GM19372 (cell line): ENCODE measurements around the gene KIF6.
"Not testable (repeated sequence)": the region's sequence is repeated elsewhere in the genome, so short reads cannot be mapped to it uniquely, and the experiment has no call there.

Experiments used
- ATAC-seq: cut with Tn5 transposase; IDR thresholded peaks from one replicate; pipeline ENCODE4 v1.9.1; 2021; ENCODE audit warnings: mild to moderate bottlenecking, low read depth, moderate library complexity; ENCODE audit not compliant: unreplicated experiment

The KIF6 gene

DNA sequence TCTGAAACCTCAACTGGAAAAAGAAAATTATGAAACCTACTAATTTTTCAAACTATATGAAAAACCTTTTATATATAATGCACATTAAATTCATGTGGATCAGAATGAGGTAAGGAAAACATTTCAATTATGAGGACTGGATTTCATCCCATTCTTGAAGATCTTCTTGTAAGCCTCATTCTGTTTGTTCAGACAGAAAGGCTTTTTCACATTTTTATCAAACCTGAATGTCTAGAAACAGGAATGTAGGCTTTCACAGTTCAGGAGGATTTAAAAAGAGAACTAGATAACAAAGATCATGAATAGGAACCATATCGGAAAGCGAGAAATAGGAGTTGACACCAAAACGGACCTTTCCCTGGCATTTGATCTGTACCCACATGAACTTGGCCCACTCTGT lies 210.2 kb downstream of the KIF6 start:
- no peak for ATAC-seq

DNA sequence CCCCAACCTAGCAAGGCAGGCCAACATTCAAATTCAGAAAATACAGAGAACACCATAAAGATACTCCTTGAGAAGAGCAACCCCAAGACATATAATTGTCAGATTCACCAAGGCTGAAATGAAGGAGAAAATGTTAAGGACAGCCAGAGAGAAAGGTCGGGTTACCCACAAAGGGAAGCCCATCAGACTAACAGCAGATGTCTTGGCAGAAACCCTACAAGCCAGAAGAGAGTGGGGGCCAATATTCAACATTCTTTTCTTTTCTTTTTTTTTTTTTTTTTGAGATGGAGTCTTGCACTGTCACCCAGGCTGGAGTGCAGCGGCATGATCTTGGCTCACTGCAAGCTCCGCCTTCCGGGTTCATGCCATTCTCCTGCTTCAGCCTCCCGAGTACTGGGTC lies 215.4 kb downstream of the KIF6 start:
- ATAC-seq = not testable (repeated sequence)

DNA sequence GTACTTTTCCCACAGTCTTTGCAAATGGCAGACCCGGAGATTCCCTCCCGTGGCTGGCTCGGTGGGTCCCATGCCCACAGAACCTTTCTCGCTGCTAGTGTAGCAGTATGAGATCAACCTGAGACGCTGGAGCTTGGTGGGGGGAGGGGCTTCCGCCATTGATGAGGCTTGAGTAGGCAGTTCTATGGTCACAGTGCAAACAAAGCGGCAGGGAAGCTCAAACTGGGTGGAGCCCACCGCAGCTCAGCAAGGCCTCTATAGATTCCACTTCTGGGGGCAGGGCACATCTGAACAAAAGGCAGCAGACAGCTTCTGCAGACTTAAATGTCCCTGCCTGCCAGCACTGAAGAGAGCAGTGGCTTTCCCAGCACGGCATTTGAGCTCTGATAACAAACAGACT lies 216.7 kb downstream of the KIF6 start:
- ATAC-seq = no peak

DNA sequence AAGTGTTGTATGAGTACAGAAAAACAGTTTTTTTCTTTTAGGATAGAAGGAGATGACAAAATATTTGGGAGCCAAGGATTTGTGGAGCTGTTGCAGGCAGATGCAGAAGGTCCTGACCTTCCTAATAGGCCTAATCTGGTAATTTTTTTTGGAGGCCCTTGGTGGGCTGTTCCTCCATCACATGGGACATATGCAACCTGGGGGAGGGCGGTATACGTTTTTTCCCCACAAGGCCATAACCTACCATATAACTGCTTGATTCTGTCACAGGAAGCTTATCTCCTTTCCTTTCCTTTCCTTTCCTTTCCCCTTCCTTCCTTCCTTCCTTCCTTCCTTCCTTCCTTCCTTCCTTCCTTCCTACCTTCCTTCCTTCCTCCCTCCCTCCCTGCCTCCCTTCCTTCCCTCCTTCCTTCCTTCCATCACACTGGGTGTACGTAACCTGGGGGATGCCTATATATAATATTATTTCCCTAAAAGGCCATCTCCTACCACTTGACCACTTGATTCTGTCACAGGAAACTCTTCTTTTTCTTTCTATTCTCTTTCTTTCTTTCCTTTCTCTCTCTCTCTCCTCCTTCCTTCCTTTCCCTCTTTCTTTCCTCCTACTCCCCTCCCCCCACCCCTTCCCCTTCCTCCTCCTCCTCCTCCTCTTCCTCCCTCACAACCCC lies 217.7 kb downstream of the KIF6 start:
- ATAC-seq = no peak

DNA sequence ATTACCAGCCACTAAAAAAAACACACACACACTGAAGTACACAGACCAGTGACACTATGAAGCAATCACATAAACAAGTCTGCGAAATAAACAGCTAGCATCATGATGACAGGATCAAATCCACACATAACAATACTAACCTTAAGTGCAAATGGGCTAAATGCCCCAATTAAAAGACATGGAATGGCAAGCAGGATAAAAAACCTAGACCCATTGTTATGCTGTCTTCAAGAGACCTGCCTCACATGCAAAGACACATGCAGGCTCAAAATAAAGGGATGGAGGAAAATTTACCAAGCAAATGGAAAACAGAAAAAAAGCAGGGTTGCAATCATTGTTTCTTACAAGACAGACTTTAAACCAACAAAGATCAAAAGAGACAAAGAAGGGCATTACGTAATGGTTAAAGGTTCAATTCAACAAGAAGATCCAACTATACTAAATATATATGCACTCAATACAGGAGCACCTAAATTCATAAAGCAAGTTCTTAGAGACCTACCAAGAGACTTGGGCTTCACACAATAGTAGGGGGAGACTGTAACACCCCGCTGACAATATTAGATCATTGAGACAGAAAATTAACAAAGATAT lies 222.7 kb downstream of the KIF6 start:
- ATAC-seq = not testable (repeated sequence)

DNA sequence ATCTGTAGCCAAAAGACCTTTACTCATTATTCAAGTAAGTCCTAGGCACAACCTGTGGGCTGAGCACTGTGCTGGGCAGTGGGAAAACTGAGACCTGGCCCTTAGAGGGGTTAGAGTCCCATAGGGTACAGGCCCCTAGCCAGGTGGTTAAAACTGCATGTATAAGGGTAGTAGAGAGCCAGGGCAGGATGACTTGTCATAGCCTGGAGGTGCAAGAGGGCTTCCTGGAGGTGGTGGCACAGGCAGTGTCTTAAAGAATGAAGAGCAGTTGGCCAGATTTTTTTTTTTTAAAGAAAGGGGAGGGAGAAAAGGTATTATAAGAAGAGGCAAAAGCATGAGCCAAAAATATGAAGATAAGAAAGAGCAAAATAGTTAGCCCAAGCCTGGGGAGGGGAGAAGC lies 226.2 kb downstream of the KIF6 start:
- no peak for ATAC-seq

DNA sequence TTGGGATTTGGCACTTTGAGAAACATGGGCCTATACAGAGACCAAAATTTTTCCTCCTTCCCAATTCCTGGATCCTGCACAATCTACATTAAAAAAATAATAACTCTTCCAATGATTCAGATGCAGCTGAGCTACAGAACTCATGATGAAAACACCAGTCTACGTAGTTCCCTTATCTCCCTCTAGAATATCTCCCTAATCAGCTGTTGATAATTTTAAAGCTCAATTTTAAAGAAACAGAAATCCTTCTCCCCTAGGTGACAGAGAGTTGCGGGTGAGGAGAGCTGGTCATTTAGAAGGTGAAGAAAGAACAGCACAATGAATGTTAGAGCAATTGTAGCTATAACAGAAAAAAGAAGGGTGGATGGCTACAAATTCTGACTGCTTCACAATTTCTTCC lies 227.1 kb downstream of the KIF6 start:
- no peak for ATAC-seq

DNA sequence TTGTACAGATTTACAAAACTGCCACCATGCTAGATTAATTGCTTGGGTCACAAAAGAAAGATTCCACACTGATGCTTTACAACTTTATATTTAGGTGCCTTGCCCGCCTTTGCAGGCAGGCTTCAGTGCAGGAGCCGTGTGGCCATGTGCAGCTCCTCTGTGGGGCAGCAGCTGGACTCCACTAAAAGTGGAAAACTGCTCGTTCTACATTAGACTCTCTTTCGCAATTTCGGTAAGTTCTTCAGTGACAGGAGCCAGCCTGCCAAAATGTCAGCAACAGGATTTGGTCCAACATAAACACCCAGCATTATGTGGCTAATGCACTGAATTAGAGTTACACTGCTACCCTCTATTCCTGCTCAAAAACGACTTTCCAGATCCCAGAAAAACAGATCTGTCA lies 228.3 kb downstream of the KIF6 start:
- no peak for ATAC-seq

DNA sequence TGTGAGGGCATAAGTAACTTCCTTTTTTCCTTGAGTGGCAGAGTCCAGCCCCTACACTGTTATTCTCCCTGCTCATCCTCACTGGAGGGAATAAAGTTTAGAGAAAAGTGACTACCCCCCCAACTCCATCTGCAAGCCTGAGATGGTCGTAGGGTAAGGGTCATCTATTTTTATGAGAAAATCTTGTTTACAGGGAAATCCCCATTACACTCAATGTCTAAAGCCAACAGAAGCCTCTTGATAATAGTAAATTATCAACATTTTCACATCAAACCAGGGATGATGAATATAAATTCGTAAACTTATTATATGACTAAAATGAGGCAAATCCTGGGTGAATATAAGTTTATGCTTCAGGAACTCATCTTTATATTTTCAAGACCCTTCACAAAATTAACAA lies 228.8 kb downstream of the KIF6 start:
- ATAC-seq = no peak

DNA sequence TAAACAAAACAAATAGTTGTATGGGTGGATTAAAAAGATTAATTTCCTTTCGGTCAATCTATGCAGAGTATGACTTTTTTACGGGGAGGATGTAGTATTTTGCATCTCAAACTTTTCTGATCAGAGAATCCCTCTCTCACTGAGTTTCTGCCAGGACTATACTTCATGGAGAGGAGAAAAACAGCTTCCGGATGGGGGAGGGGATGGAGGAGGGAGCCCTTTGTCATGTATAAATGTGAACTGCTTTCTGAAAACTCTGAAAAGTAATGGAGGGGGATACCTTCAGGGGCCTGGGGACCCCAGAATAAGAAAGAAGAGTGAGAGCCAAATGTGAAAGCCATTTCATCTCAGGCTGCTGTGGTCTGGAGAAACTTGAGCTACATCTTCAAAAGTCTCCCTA lies 229.6 kb downstream of the KIF6 start:
- ATAC-seq = no peak

DNA sequence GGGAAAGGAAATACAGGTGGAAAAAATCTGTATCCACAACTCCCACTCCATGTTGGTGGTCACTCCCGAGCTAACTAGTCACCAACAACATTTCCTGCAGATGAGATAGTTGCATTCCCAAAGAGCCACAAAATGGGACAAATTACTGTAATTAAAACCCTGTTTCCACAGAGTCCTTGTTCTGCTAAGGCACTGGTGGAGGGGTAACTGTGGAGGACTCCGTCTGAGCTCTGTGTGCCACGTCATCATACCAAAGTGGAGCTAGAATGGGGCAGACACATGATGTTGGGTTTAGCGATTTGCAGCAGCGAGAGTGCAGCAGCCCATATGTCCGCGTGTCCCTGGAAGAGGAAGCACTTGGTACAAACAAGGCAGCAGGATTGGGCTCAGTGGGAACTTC lies 230.2 kb downstream of the KIF6 start:
- no peak for ATAC-seq

DNA sequence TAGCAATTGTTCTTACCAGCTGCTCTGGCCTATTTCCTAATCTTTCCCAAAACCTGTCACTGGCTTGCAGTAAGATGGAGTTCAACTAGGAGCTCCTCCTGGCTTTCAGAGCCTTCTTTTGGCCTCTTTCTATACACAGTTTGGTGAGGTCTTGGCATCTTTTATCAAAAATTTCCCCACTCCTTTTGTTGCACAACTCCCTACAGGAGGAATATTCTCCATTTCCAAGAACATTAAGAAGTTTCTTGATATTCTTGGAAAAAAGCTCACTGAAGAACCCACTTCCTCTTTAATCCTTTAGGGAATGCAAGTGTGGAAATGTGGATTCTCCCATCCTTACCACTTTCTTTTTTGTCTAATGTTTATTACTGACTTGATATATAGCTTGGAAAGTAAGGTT lies 231.4 kb downstream of the KIF6 start:
- no peak for ATAC-seq

DNA sequence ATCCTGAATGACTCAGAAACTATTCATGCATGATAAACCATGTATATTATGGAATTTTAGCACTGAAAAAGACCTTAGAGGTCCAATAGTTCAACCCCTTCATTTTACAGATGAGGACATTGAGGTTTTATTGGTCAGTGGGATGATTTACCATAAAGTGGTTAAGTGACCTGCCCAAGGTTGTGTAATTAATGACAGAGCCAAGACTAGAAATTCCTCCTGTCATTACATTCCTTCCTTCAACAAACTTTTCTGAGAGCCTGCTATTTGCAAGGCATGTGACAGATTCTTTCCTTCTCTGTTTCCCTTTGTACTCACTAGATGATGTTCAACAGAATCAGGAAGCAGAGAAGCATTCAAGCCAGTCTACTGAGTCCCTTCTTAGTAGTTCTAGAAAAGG lies 232.0 kb downstream of the KIF6 start:
- ATAC-seq = no peak

DNA sequence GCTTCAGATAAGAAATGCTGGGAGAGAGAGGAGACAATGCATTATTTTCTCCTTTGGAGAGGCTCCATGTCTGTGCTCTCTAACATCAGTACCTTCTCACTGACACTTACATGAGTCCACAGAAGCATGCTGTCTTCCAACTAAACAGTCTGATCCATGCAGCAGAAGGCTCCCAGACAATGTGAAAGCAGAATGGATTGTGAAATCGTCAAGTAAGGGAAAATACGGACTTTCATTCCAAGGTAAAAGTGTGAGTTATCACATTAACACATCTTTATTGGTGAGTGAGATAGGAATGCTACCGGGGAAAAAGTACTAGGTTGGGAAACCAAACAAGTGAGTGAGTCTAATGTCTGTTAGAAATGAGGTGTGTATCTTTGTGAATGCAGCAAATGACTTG lies 235.1 kb downstream of the KIF6 start:
- ATAC-seq = no peak

DNA sequence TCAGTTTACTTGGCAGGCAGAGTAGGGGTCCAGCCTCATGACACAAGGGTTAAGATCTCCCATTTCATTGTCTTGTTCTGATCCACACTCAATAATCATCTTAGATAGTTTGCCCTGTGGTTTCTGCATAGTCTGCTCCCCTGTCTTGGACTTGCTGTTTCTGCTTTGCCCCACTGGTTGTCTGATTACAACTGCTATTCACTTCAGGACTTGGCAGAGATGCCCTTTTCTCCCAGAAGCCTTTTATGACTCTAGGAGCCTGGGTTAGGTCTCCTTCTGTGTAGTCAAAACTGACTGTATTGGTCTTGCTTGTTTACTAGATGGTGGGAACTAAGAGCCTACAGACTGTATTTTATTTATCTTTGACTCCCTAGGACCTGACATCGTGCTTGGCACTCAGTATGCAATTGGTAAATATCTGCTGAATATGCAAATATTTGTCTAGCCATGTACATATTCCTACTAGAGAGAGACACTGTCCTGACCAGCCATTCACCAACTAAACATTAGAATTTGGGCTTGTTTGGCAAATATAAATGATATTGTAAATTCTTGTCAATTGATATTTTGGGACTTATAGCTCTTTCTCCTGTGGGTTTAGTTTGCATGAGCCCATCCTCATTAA lies 236.8 kb downstream of the KIF6 start:
- ATAC-seq = no peak

DNA sequence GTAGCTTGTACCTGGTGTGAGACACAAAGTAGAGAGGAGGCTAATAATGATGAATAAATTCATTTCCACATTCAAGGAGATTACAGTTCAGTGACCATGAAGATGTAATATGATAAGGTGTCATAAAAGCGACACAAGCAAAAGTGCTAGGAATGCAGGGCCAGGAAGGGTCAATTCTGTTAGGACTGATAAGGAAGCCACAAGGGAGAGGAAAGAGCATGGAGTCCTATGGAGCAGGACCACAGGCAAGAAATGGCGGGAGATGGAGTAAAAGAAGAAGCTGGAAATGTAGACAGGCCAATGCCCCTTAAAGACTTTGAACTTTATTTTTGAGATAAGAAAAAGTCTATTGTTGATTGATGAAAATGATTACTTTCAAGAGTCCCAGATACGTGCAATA lies 240.9 kb downstream of the KIF6 start:
- ATAC-seq = no peak

DNA sequence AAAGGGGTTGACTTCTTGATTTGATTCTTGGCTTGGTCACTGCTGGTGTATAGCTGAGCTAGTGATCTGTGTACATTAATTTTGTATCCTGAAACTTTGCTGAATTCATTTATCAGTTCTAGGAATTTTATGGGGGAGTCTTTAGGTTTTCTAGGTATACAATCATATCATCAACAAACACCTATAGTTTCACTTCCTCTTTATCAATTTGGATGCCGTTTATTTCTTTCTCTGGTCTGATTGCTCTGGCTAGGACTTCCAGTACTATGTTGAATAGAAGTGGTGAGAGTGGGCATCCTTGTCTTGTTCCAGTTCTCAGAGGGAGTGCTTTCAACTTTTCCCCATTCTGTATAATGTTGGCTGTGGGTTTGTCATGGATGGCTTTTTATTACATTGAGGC lies 245.4 kb downstream of the KIF6 start:
- not testable (repeated sequence) for ATAC-seq

DNA sequence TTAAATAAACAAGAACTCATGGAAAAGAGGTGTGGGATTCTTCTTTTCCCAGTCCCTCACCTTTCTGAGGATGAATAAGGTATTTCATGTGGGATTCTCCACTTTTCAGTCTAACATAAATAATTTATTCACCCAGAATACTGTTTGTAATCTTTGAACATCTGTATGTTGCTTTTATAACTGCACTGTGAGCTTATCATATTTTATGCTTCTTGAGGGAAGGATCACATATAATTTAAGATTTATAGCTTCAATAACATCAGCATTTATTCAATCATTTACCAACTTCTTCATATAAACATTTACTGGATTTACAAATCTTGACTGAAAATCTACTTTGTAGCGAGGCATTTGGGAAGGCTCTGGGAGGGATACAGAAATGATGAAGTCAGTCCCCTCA lies 248.5 kb downstream of the KIF6 start:
- no peak for ATAC-seq

DNA sequence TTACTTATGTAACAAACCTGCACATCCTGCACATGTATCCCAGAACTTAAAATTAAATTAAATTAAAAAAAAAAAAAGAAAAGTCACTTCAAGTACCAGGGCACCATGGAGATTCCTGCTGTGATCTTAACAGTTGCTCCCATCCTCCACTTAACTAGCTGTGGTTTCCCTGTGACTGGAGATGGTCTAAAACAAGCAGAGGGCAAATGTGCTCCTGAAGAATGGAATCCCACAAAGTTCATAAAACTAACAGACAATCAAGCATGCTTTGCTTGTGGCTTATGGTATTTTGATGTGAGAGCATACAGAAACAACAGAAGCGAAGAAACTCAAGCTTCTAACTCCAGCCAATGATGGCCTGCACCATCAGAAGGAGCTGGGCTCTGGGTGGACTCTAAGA lies 249.1 kb downstream of the KIF6 start:
- no peak for ATAC-seq

DNA sequence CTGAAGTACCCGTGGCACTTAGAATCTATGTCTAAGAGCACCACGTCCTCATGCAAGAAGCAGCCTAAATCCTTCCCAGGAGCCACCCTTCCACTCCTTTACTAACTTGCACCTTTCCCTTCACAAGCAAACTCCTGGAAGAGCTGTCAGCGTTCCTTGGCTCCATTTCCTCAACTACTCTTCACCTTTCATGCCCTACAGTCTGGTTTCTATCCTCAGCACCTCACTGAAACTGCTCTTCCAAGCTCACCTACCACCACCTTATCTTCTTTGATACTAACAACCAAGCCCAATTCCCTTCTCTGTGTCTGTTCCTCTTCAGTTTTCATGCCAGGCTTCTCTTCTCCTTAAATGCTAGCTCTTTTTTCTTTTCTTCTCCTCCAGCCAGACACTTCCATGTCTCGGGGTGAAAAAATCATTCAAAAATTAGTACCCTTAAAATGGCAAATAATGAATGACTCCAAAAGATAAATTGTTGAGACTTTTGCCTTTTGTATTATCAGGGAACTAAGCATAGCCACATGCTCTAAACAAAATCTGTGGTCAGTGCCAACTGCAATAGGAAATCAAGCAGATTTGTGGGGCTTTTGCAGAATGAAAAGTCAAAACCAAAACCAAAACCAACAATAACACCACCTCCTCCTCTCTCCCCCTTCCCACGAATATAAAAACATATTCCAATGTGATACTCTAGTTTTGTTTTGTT lies 253.1 kb downstream of the KIF6 start:
- no peak for ATAC-seq

DNA sequence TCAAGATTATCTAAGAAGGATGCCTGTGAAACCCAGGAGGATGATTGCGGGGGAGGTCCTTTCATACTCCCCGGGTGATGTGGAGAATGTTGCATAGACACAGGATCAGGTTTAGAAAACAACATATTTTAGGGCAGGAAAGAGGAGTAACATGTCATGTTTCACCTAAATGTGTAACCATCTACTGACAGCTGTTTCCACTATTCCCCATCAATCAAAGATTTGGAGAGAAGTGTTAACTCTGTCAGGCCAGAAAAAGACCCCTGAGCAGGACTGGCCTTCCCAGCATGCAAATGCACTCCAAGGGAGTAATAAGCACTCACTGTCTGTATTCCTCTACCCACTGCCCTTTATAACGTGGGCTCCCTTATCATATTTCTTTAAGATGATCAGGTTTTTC lies 254.7 kb downstream of the KIF6 start:
- ATAC-seq = no peak

DNA sequence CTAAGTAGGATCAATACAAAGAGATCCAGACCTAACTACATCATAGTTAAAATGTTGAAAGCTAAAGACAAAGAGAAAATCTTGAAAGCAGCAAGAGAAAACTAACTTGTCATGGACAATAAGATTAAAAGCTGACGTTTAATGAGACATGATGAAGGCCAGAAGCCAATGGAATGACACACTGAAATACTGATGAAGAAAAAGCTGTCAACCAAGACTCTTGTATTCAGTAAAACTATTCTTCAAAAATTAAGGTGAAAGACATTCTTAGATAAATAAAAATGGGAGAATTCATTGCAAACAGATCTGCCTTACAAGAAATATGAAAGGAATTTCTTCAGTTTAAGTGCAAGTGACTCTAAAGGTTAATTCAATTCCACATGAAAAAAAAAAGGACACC lies 256.8 kb downstream of the KIF6 start:
- no peak for ATAC-seq
